Right lobe of liver (tissue), 6 donors: ENCODE measurements around the gene FREM3. TPM values are rescaled to one million over a fixed set of nuclear protein-coding genes. Genes with fewer than 3 reads are reported as not detected.

Experiments
- ATAC-seq, 4 donors: fragments of 200-7000 bp; cut with Tn5 transposase; one replicate each; pipeline ENCODE4 v1.9.1; 2020; ENCODE audit warnings: mild to moderate bottlenecking in 4 of 4, moderate library complexity in 4 of 4
- DNase-seq, 3 donors: peaks; one replicate each; pipeline ENCODE4 v3.0.0-alpha.2; 2020
- H3K27ac ChIP-seq, 3 donors: fragments of 200-600 bp; one replicate each; pipeline ENCODE4 v1.8.0; 2022
- H3K27me3 ChIP-seq, 2 donors: fragments of 200-600 bp; one replicate each; pipeline ENCODE4 v1.8.0; 2022
- H3K36me3 ChIP-seq, 4 donors: fragments of 200-600 bp; sonication (generic) in 1 of 4; one replicate each; pipeline versions ENCODE4 v1.5.1 to v1.8.0; 2017 to 2022; ENCODE audit warnings: control low read depth in 1 of 4
- H3K4me1 ChIP-seq, 4 donors: fragments of 200-600 bp; sonication (generic) in 1 of 4; one replicate each; pipeline versions ENCODE4 v1.5.1 to v1.8.0; 2017 to 2022; ENCODE audit warnings: control low read depth in 1 of 4
- H3K4me3 ChIP-seq, 3 donors: fragments of 200-600 bp; one replicate each; pipeline ENCODE4 v1.8.0; 2022
- H3K9me3 ChIP-seq, 4 donors: fragments of 200-600 bp; sonication (generic) in 1 of 4; one replicate each; pipeline versions ENCODE4 v1.5.1 to v1.8.0; 2017 to 2022; ENCODE audit warnings: control low read depth in 1 of 4
- CTCF ChIP-seq, 4 donors: fragments of 200-600 bp in 3 of 4; fragments of 450-650 bp in 1 of 4; IDR thresholded peaks; one replicate each; pipeline versions ENCODE4 v1.5.1 to v1.8.0; 2016 to 2022; ENCODE audit warnings: antibody characterized with exemption in 4 of 4, mild to moderate bottlenecking in 2 of 4
- POLR2A ChIP-seq: fragments of 450-650 bp; IDR thresholded peaks from one replicate; pipeline ENCODE4 v1.6.1; 2017; ENCODE audit warnings: antibody characterized with exemption, mild to moderate bottlenecking
- WGBS: methylation state at CpG from one replicate; pipeline ENCODE4 v1.1.6; 2018; ENCODE audit warnings: low coverage, low lambda C conversion rate; ENCODE audit not compliant: insufficient coverage; ENCODE audit errors: missing lambda C conversion rate; 5-methylcytosine and 5-hydroxymethylcytosine counted together
- intact Hi-C, 2 donors: fragments of 100-400 bp; cut with DNase I; formaldehyde crosslinking; loops; one replicate each; pipeline versions ENCODE4 v1.11.2 to v1.14.1; 2022
- total RNA-seq, 6 experiments: library from RNA; depleted of rRNA in 2 of 6; stranded (reverse); fragments of >200 nt in 2 of 6; fragmentation: NEBNext Ultra II Directional in 3 of 6; extraction: Animal tissue kit (Norgen Biotek cat#: 25700) in 3 of 6; gene quantifications; one replicate each; pipeline versions ENCODE4 v1.1.0 to v1.2.4, GENCODE V29; 2016 to 2023
- donor health status: DM: no; HTN: yes; CAD: no.
- donor health status: DM: no; HTN: no; CAD: no.
- donor health status: DM: no; HTN: no; CAD: no.
- donor health status: DM: no; HTN: yes; CAD: no.
- donor health status: DM: no; HTN: yes; CAD: no.

The FREM3 gene
- total RNA-seq, 6 experiments from 2014 or later: not detected

- no peaks in the 10 kb centered on the region for H3K4me1 ChIP-seq
- no peak for DNase-seq
- H3K9me3 ChIP-seq: no peaks in the 10 kb centered on the region
- ATAC-seq: no peak
- no peaks in the 10 kb centered on the region for H3K36me3 ChIP-seq
- TF ChIP-seq POLR2A (no peak), CTCF (IDR thresholded peaks at IDR 0.05) (no peak)
- intact Hi-C loops: no loop called here
- no peak overlapping the region for H3K27ac ChIP-seq
- WGBS: 49% methylated on average over 4 of the region's 4 CpGs
- H3K4me3 ChIP-seq: no peak overlapping the region
- H3K27me3 ChIP-seq: no peaks in the 10 kb centered on the region
These were observed 91.0 kb downstream of the FREM3 start for GRCh38 chr4:143609492-143609891.

GRCh38 chr4:143606480-143606879 is 94.0 kb downstream of the FREM3 start:
- intact Hi-C loops: no loop called here
- DNase-seq (no peak), ATAC-seq (no peak)
- H3K4me3 ChIP-seq: no peak overlapping the region
- 42% methylated on average over 3 of the region's 3 CpGs for WGBS
- no peak for TF ChIP-seq CTCF (IDR thresholded peaks at IDR 0.05)
- no peak for TF ChIP-seq POLR2A
- H3K27ac ChIP-seq: no peak overlapping the region
- no peaks in the 10 kb centered on the region for H3K4me1 ChIP-seq
- H3K27me3 ChIP-seq: no peaks in the 10 kb centered on the region
- H3K9me3 ChIP-seq: no peaks in the 10 kb centered on the region
- H3K36me3 ChIP-seq: no peaks in the 10 kb centered on the region

GRCh38 chr4:143599827-143600226 is 100.6 kb downstream of the FREM3 start:
- DNase-seq (no peak), ATAC-seq (no peak)
- Histone ChIP-seq H3K36me3 (no peaks in the 10 kb centered on the region), H3K27ac (no peak overlapping the region), H3K9me3 (no peaks in the 10 kb centered on the region), H3K4me3 (no peak overlapping the region), H3K27me3 (no peaks in the 10 kb centered on the region), H3K4me1 (no peaks in the 10 kb centered on the region)
- no peak for TF ChIP-seq CTCF (IDR thresholded peaks at IDR 0.05)
- TF ChIP-seq POLR2A: no peak
- intact Hi-C loops: no loop called here
- 100% methylated on average over 1 of the region's 1 CpG for WGBS

GRCh38 chr4:143598816-143599215 is 101.7 kb downstream of the FREM3 start:
- Histone ChIP-seq H3K36me3 (no peaks in the 10 kb centered on the region), H3K4me1 (no peaks in the 10 kb centered on the region), H3K27me3 (no peaks in the 10 kb centered on the region), H3K9me3 (no peaks in the 10 kb centered on the region), H3K4me3 (no peak overlapping the region), H3K27ac (no peak overlapping the region)
- ATAC-seq (no peak), DNase-seq (no peak)
- TF ChIP-seq CTCF (IDR thresholded peaks at IDR 0.05) (no peak), POLR2A (no peak)
- intact Hi-C loops: no loop called here

GRCh38 chr4:143597276-143597675 is 103.2 kb downstream of the FREM3 start:
- TF ChIP-seq CTCF (IDR thresholded peaks at IDR 0.05) (no peak), POLR2A (no peak)
- no peaks in the 10 kb centered on the region for H3K36me3 ChIP-seq
- no peak overlapping the region for H3K27ac ChIP-seq
- H3K27me3 ChIP-seq: no peaks in the 10 kb centered on the region
- no peak for ATAC-seq
- no peaks in the 10 kb centered on the region for H3K9me3 ChIP-seq
- WGBS: 64% methylated on average over 3 of the region's 3 CpGs
- DNase-seq: no peak
- intact Hi-C loops: no loop called here
- no peak overlapping the region for H3K4me3 ChIP-seq
- H3K4me1 ChIP-seq: no peaks in the 10 kb centered on the region
